SU-DHL-6 (cell line): Measurements from ENCODE around the gene RBFOX1.

Experiments used
- H2AFZ ChIP-seq: fragments of 200-600 bp; sonication (generic); 2 replicates; pipeline ENCODE4 v1.6.1; 2014; ENCODE audit warnings: low read depth, mild to moderate bottlenecking, moderate library complexity, mixed read lengths, antibody characterized with exemption, low read length; ENCODE audit not compliant: severe bottlenecking
- H3F3A ChIP-seq: fragments of 200-600 bp; shearing (Covaris generic); 2 replicates; pipeline ENCODE4 v1.6.0; 2016; ENCODE audit warnings: antibody characterized with exemption, mild to moderate bottlenecking; ENCODE audit not compliant: insufficient read depth
- H3K27ac ChIP-seq: fragments of 200-600 bp; sonication (generic); 2 replicates; pipeline ENCODE4 v1.5.1; 2016; ENCODE audit warnings: low read depth, mild to moderate bottlenecking, low read length, moderate library complexity, mixed read lengths
- H3K27me3 ChIP-seq: fragments of 200-600 bp; sonication (generic), shearing (Covaris generic); 2 replicates; pipeline ENCODE4 v1.6.0; 2014; ENCODE audit warnings: mild to moderate bottlenecking, low read length
- H3K36me3 ChIP-seq: fragments of 200-600 bp; sonication (generic); 2 replicates; pipeline ENCODE4 v1.6.1; 2014; ENCODE audit warnings: mild to moderate bottlenecking, low read length, mixed read lengths
- H3K4me2 ChIP-seq: fragments of 300-600, 200-600 bp; shearing (Covaris generic), sonication (generic); 2 replicates; pipeline ENCODE4 v1.6.0; 2014; ENCODE audit warnings: low read length, low read depth, mild to moderate bottlenecking; ENCODE audit not compliant: poor library complexity, severe bottlenecking
- H3K4me3 ChIP-seq: fragments of 200-600 bp; sonication (generic); 2 replicates; pipeline ENCODE4 v1.5.1; 2014; ENCODE audit warnings: antibody characterized with exemption, low read length, mild to moderate bottlenecking, mixed read lengths; ENCODE audit not compliant: insufficient read depth, poor library complexity, severe bottlenecking
- H3K79me2 ChIP-seq: fragments of 200-600 bp; sonication (generic); 2 replicates; pipeline ENCODE4 v1.6.1; 2014; ENCODE audit warnings: mild to moderate bottlenecking, low read length, moderate library complexity; ENCODE audit not compliant: insufficient read depth
- H3K9ac ChIP-seq: fragments of 200-600 bp; sonication (generic); 2 replicates; pipeline ENCODE4 v1.7.0; 2014; ENCODE audit warnings: mild to moderate bottlenecking, low read length
- H3K9me2 ChIP-seq: fragments of 200-600 bp; sonication (generic); replicated peaks from 2 replicates; pipeline ENCODE4 v1.6.1; 2014; ENCODE audit warnings: low read length; ENCODE audit not compliant: insufficient read depth
- H3K9me3 ChIP-seq: fragments of 200-600 bp; sonication (generic); 2 replicates; pipeline ENCODE4 v1.6.1; 2014; ENCODE audit warnings: low read length, mixed read lengths; ENCODE audit not compliant: insufficient read depth
- H4K20me1 ChIP-seq: fragments of 200-600 bp; sonication (generic); 2 replicates; pipeline ENCODE4 v1.6.1; 2014; ENCODE audit warnings: low read depth, mild to moderate bottlenecking, antibody characterized with exemption, low read length, moderate library complexity, mixed read lengths
- EZH2phosphoT487 ChIP-seq: fragments of 200-600 bp; sonication (generic), shearing (Covaris generic); conservative IDR thresholded peaks from 2 replicates; pipeline ENCODE4 v1.6.1; 2018; ENCODE audit warnings: mild to moderate bottlenecking, antibody characterized with exemption, low read length, moderate library complexity, mixed read lengths
- TF ChIP-seq, protein P1 (sequence below): fragments of 200-600 bp; sonication (generic); IDR thresholded peaks from one replicate; pipeline ENCODE4 v1.5.1; 2017; ENCODE audit warnings: antibody characterized with exemption, mild to moderate bottlenecking, low read length, moderate library complexity; ENCODE audit not compliant: insufficient read depth, poor library complexity, severe bottlenecking

The RBFOX1 gene

DNA sequence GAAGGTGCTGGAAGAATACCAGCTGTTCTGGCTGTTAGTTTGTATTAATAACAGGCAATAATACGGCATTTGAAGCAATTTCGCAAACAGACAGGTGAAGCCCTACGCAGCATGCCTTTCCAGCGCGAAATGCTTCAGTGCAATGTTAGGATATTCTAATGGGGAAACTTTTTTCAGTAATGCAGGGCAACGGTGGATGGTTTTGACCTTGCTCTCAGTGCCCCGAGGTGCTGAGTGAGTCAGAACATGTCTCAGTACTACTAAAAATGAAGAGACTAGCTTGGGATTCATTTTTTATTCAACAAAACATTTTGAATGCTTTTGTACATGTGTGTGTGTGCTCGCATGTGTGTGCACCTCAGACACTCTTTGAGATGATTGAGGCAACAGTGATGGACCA, 172.2 kb downstream of the RBFOX1 start:
- Histone ChIP-seq H3K9me2 (no peaks in the 10 kb centered on the region), H3K4me2 (no peak overlapping the region), H3K27me3 (no peaks in the 10 kb centered on the region), H2AFZ (no peak overlapping the region), H3K27ac (no peak overlapping the region), H4K20me1 (no peaks in the 10 kb centered on the region), H3K9me3 (no peaks in the 10 kb centered on the region), H3F3A (no peaks in the 10 kb centered on the region), H3K4me3 (no peak overlapping the region), H3K9ac (no peak overlapping the region), H3K79me2 (no peaks in the 10 kb centered on the region), H3K36me3 (no peaks in the 10 kb centered on the region)
- no peak for TF ChIP-seq EZH2phosphoT487
- TF ChIP-seq, protein P1, sequence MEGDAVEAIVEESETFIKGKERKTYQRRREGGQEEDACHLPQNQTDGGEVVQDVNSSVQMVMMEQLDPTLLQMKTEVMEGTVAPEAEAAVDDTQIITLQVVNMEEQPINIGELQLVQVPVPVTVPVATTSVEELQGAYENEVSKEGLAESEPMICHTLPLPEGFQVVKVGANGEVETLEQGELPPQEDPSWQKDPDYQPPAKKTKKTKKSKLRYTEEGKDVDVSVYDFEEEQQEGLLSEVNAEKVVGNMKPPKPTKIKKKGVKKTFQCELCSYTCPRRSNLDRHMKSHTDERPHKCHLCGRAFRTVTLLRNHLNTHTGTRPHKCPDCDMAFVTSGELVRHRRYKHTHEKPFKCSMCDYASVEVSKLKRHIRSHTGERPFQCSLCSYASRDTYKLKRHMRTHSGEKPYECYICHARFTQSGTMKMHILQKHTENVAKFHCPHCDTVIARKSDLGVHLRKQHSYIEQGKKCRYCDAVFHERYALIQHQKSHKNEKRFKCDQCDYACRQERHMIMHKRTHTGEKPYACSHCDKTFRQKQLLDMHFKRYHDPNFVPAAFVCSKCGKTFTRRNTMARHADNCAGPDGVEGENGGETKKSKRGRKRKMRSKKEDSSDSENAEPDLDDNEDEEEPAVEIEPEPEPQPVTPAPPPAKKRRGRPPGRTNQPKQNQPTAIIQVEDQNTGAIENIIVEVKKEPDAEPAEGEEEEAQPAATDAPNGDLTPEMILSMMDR, result no peak

DNA sequence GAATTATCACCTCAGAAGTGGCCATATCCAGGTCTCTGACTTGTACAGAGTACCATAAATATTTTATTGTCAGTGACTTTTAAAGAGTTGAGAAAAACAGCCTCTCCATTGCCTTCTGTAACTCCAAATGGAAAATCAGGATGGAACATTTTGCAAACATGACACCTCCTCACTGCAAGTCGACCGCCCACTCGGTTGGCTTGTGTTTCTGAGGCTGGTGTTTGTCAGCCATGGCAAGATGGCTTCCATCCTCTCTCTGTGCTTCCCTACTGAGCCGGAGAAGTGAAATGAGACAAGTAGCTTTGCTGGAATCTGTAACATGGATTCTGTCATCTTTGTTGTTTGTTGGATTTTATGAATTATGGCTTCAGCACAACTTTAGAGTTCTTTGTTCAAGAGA, 172.8 kb downstream of the RBFOX1 start:
- H3K36me3 ChIP-seq, result no peaks in the 10 kb centered on the region
- no peak for TF ChIP-seq EZH2phosphoT487
- no peaks in the 10 kb centered on the region for H3K79me2 ChIP-seq
- H4K20me1 ChIP-seq, result no peaks in the 10 kb centered on the region
- no peak overlapping the region for H3K4me3 ChIP-seq
- no peak overlapping the region for H2AFZ ChIP-seq
- no peaks in the 10 kb centered on the region for H3K27me3 ChIP-seq
- no peak overlapping the region for H3K9ac ChIP-seq
- no peaks in the 10 kb centered on the region for H3F3A ChIP-seq
- no peaks in the 10 kb centered on the region for H3K9me2 ChIP-seq
- H3K4me2 ChIP-seq, result no peak overlapping the region
- H3K27ac ChIP-seq, result no peak overlapping the region
- no peaks in the 10 kb centered on the region for H3K9me3 ChIP-seq

DNA sequence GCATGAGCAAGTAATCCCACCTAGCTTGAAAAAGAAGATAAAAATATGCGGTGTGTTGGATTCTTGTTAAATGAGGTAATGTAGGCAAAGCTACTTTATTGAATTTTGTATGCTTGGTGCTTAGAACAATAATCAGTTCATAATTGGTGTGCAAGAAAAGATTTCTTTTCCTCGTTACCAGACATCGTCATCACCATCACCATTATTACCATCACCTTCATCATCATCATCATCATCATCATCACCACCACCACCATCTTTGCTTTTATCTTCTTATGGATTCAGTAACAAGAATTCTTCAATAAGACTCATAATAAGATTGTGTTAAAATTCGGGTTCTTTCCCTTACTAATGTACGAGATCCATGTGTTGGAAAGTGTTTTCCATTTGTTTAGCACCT, 173.7 kb downstream of the RBFOX1 start:
- no peak overlapping the region for H3K27ac ChIP-seq
- no peaks in the 10 kb centered on the region for H3F3A ChIP-seq
- no peaks in the 10 kb centered on the region for H3K27me3 ChIP-seq
- no peak overlapping the region for H3K4me2 ChIP-seq
- H3K9me2 ChIP-seq, result no peaks in the 10 kb centered on the region
- no peak overlapping the region for H3K4me3 ChIP-seq
- no peaks in the 10 kb centered on the region for H3K9me3 ChIP-seq
- no peaks in the 10 kb centered on the region for H4K20me1 ChIP-seq
- H3K36me3 ChIP-seq, result no peaks in the 10 kb centered on the region
- H2AFZ ChIP-seq, result no peak overlapping the region
- H3K9ac ChIP-seq, result no peak overlapping the region
- no peaks in the 10 kb centered on the region for H3K79me2 ChIP-seq
- TF ChIP-seq EZH2phosphoT487, result no peak
- TF ChIP-seq, protein P1, result no peak

DNA sequence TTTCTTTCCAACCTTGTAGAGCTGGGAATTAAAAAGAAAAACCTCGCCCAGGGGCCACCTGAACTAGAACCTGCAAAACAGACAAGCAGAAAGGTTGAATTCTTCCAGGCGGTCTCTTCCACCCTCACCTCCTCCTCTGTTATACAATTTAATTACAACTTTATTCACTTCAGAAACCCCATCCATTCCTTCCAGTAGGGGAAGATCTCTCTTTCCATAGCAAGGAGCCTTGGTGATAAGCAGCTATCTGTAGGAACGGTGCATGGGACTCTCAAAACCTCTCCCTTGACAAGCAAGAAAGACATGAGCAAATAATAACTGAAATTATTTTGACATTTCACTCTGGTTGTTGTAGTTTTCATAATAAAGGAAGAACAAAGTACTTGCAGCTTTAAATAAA, 176.0 kb downstream of the RBFOX1 start:
- no peak overlapping the region for H3K4me3 ChIP-seq
- H3K9me3 ChIP-seq, result no peaks in the 10 kb centered on the region
- H3K9ac ChIP-seq, result no peak overlapping the region
- no peaks in the 10 kb centered on the region for H3F3A ChIP-seq
- no peak overlapping the region for H2AFZ ChIP-seq
- H4K20me1 ChIP-seq, result no peaks in the 10 kb centered on the region
- no peaks in the 10 kb centered on the region for H3K36me3 ChIP-seq
- H3K4me2 ChIP-seq, result no peak overlapping the region
- H3K9me2 ChIP-seq, result no peaks in the 10 kb centered on the region
- no peaks in the 10 kb centered on the region for H3K27me3 ChIP-seq
- no peaks in the 10 kb centered on the region for H3K79me2 ChIP-seq
- TF ChIP-seq, protein P1, result no peak
- no peak for TF ChIP-seq EZH2phosphoT487
- no peak overlapping the region for H3K27ac ChIP-seq
